Activated CD4-positive, CD25-positive, alpha-beta regulatory T cell (primary cell): ENCODE data around the gene CDKN2B.
A peak's percentile ranks its signal among the peaks of the same experiment; 100 is the strongest.

ENCODE experiments used
- DNase-seq, 4 experiments: peaks; one replicate each; lab custom pipeline; 2025; lab: John Stamatoyannopoulos, UW

Gene CDKN2B

DNA sequence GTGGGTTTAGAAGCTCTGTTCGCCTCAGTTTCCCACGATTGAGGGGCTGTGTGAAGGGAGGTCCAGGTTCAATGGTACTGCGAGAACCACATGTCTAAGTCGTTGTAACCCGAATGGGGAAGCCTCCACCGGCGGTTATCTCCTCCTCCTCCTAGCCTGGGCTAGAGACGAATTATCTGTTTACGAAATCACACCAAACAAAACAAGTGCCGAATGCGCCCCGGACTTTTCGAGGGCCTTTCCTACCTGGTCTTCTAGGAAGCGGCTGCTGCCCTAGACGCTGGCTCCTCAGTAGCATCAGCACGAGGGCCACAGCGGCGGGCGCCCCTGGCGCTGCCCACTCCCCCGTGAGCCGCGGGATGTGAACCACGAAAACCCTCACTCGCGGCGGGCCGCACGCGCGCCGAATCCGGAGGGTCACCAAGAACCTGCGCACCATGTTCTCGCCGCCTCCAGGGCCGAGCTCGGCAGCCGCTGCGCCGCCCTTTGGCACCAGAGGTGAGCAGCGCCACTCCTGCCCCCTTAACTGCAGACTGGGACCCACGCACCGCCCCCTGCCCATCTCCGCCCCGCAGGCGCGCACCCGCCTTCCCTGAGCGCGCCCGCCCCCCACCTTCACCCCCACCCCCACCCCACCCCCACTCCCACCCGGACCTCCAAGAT, 15.1 kb downstream of the CDKN2B start, which contains the start of gene CDKN2A:
Gene CDKN2A (minus strand): TSS at position 500 of the 663 bp plus-strand sequence.
- peak in 3 of 4 experiments; percentile 12 to 32 (median 13) for DNase-seq

DNA sequence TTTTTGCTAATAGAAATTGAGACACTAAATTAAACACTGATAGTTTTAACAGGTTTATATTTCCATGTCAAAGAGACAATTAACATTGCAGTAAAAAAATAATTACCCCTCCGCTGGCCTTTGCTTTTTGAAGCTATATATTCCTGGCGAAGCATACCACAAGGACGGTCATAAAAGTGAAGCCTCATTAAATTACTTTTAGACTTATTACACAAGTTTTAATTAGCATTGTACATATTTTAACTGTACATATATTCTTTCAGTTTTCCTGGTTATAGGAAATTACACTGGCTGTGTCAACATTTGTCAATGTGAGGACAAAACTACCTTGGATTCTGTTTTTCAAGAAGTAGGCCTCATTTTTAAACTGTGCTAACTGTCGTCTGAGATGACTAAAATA, 16.1 kb downstream of the CDKN2B start:
- DNase-seq = no peak

DNA sequence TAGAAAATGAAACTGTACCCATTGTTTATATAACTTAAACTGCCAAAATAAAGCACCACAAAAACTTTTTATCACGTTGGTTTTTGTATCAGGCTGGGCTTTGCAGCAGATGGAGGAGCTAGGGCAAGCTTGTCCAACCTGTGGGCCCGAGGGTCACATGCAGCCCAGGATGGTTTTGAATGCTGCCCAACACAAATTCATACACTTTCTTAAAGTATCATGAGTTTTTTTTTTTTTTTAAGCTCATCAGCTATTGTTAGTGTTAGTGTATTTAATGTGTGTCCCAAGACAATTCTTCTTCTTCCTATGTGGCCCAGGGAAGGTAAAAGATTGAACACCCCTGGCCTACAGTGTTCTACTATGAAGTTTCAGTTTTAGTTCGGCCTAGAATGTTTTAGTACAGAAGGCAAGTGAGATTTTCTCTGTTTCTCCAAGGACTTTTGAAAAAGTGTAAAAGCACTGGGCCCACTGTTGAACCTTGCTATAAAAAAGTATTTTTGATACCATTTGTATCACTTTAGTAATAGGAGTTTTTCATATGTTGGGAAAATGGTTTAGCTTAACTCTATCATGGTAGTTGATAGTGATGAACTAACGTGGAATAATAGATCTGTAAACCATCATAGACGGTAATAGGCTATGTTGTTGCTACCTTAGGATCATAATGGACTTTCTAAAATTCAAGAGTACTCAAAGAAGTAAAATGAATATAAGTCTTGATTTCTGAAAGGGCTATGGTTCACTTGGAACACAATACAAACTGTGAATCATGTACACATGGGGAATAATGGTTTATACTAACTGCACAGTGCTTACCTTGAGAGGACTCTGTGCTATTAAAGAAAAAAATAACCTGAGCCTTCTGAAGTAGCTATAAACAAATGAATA, 17.8 kb downstream of the CDKN2B start:
- no peak for DNase-seq

DNA sequence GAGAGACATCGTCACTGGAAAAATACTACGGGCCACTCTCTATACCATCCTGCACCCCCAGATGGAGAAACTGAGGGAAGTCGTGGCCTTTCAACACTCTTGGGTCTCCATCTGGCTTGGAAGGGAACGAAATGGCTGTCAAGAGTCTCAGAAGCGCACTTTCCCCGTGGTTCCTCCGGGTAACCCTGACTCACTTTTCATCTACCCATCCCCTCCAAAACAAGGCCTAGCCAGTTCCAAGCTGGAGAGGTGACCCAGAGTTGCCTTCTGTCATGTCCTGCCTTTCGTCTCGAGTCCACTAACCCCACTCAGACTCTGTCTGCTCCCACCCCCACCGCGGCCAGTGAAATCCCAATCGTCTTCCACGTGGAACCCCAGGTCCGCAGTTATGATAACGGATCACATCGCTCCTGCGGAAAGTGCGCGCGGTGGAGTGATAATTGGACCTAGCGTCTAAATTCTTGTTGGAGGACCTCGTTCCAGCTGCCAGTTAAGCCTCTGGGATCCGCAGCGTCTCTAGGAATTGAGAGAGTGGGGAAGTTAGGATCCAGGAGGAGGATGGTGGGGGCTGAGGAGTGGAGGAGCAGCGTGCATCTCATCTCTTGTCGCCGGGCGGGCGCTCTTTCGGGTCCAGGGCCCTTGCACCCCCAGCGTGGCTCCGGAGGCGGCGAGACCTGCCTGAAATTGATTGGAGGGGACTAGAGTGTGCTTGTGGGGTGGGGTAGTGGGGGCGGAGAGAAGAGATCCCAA, 19.5 kb downstream of the CDKN2B start:
- no peak for DNase-seq

DNA sequence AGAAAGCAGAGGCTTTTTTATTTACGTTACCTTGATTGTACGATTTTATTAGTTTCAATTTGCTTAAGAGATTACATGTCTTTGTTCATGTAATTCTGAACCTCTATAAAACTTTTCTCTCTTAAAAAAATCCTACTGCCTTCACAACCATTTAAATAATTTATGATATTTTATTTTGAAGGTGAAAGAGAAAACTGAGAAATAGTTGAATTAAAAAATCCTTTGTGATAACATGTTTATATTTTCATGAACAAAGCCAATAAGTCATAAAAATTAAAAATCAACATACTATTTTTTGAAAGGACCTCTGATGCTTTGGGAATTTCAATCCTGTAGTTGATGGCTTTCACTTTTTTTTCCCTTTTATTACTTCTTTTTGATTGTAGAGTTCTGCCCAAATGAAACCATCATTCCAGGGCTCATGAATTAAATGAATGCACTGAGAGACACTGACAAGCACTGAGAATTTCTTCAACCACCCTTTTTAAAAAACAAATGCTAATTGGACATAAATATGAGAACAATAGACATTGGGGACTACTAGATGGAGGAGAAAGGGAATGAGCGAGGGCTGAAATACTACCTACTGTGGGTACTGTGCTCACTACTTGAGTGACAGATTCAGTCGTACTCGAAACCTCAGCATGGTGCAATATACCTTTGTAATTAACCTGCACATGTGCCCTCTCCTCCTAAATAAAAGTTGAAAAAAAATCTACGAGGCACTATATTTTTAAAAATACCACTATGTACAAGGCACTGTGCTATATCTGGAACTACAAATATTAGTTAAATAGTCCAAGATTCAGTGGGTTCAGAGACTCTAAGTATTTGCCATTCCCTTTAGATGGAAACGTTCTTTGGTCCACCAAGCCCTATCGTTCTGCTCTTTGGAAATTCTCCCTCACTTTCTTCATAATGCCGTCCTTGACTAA, 20.8 kb downstream of the CDKN2B start:
- no peak for DNase-seq

DNA sequence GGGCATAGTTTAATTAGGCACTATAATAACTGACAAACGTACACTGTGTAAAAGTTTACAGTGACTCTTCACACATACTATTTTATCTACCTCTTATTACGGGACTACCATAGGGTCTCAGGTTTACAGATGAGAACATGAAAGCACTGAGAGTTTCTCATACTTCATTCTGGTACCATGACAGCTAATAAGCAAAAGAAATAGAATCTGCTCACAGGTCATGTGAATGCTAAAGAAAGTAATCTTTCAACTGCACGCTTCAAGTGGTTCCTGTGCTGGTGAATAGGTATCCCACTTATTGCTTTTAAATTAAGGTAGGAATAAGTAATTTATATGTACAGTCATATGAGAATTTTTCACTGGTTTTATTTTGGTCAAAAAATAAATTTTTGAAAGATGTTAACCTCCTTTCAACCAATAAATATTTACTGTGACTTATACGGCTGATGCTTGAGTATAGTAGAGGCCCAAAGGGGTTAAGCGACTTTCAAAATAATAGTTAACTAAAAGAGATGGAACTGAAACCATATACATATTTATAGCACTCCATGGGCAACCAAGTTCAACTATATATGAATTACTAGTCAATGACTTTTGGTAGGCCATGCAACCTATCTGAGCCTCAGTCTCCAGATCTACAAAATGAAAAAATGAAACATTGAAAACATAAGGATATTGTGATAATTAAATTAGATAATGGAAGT, 23.0 kb downstream of the CDKN2B start:
- no peak for DNase-seq

DNA sequence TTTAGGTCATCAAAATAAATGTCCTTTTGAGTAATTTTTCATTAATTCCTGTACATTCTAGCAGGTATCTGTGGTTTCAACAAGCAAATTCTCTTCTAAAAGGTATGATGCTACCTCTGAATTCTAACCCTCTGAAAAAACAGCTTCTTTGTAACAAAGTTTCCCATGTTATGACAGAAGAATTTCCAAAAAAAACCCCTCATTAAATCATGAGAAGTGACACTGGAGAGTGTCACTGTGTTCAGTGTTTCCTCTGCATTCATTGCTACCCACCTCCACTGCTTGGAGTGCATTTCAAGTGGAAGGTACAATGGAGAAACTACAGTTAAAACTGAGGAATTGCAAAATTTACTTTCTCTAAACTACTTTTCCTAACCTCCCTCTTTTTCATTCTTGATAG, 25.0 kb downstream of the CDKN2B start:
- DNase-seq = no peak

DNA sequence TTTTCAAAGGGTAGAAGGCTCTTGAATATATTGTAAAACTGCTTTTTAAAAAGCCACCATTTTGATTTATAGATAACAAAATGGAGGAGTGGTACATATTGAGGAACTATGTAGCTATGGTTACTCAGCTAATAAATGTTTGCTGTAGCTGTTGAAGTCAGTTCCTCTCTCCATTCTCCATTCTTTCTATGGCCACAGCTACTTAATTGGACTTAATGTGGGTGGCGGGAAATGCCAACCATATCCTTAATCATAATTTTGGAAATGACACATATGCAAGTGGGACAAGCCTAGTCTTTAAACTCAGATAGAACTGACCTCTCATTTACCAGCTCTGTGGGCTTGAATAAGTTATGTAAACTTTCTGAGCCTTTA, 25.6 kb downstream of the CDKN2B start:
- no peak for DNase-seq

DNA sequence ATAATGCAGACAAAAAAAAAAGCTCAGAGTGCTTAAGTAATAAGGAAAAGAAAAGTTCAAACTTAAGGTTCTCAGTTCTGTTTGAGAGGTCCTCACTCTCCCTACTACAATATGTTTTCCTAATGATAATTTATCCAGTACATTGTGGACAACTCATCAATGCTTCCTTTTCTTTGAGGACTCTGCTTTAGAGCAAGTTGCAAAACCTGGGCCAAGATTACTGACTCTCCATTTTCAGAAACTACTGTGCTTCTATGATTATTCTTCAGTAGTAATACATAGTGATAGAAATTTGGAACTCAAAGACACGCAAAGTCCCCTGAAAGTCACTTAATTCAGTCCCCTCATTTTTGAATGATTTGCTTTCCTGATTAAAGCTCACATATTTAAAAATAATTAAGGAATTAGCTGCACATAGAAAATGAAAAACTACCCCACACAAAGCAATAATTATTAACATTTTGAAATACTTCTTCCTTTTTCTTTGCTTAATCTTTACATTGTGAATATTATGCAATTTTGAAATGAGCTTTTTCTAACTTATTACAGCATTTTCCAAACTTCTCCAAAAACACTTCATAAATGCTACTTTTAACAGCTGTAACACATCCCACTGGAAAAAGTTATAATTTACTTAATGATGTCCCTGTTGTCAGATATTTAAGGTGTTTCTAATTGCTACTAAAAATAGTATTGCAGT, 26.1 kb downstream of the CDKN2B start:
- DNase-seq = no peak

DNA sequence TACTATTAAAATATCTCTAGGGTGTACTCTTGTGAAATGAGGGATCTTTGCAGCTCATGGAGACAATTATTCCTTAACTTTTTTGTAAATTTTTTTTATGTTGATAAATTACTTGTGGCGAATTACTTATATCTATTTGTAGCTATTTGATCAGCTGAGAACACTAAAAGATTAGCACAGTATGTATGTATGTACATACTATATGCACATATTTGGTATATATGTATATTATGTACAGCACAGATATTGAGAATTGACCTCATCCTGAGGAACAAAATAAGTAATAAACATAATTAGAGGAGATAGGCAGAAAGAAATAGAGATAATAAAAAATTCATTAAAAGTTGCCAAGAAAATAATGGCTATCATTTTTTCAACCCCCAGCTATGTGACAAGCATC, 26.7 kb downstream of the CDKN2B start:
- no peak for DNase-seq

DNA sequence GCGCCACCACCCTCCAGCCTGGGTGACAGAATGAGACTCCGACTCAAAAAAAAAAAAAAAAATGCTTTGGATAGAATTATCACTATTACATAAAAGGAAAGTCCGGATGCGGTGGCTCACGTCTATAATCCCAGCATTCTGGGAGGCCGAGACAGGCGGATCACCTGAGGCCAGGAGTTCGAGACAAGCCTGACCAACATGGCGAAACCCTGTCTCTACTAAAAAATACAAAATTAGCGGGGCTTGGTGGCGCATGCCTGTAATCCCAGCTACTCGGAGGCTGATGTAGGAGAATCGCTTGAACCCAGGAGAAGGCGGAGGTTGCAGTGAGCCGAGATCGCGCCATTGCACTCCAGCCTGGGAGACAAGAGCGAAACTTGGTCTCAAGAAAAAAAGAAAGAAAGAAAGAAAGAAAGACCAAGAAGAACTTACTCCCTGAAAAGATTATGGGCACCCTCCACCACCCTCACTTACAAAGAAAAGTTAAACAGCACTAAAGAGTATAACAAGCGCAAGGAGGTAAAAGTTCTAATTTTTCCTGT, 32.7 kb downstream of the CDKN2B start:
- no peak for DNase-seq

DNA sequence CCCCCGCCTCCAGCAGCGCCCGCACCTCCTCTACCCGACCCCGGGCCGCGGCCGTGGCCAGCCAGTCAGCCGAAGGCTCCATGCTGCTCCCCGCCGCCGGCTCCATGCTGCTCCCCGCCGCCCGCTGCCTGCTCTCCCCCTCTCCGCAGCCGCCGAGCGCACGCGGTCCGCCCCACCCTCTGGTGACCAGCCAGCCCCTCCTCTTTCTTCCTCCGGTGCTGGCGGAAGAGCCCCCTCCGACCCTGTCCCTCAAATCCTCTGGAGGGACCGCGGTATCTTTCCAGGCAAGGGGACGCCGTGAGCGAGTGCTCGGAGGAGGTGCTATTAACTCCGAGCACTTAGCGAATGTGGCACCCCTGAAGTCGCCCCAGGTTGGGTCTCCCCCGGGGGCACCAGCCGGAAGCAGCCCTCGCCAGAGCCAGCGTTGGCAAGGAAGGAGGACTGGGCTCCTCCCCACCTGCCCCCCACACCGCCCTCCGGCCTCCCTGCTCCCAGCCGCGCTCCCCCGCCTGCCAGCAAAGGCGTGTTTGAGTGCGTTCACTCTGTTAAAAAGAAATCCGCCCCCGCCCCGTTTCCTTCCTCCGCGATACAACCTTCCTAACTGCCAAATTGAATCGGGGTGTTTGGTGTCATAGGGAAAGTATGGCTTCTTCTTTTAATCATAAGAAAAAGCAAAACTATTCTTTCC, 34.2 kb downstream of the CDKN2B start:
- no peak for DNase-seq

DNA sequence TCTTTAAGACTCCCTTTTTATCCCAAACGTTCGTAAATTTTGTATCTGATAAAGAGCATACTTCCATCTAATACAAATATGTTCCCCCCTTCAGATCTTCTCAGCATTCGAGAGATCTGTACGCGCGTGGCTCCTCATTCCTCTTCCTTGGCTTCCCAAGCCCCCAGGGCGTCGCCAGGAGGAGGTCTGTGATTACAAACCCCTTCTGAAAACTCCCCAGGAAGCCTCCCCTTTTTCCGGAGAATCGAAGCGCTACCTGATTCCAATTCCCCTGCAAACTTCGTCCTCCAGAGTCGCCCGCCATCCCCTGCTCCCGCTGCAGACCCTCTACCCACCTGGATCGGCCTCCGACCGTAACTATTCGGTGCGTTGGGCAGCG, 34.8 kb downstream of the CDKN2B start:
- DNase-seq = no peak

DNA sequence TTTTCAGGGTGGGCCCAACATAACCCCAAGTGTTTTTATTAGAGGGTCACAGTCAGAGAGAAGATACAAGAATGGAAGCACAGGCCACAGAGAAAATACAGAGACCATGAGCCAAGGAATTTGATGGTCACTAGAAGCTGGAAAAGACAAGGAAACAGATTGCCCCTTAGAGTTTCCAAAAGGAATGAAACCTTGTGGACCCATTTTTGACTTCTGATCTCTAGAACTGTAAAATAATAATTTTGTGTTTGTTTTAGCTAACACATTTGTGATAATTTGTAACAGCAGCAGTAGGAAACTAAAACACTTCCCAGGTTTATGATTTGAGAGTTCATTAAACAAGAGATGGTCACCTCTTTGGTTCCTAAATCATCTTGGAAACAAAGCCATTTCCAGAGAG, 36.7 kb downstream of the CDKN2B start:
- no peak for DNase-seq

DNA sequence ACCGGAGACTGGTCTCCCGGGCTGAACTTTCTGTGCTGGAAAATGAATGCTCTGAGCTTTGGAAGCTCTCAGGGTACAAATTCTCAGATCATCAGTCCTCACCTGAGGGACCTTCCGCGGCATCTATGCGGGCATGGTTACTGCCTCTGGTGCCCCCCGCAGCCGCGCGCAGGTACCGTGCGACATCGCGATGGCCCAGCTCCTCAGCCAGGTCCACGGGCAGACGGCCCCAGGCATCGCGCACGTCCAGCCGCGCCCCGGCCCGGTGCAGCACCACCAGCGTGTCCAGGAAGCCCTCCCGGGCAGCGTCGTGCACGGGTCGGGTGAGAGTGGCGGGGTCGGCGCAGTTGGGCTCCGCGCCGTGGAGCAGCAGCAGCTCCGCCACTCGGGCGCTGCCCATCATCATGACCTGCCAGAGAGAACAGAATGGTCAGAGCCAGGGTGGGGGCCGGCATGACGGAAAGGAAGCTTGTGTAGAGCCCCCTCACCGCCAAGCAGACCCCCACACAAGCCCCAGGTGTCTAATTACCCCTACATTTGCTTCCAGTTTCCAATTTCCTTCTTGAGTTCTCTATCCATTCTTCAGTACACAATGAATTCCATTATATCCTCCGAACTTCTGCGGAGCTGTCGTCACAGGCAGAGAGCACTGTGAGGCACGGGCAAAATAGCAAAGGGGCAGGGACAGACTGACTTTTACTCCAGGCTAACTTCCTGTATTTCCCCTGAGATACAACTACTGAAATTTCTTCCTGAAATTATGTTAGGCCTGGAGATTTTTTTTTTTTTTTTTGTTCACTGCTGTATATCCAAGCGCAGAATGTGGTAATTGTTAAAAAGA, 38.1 kb downstream of the CDKN2B start:
- DNase-seq = no peak

DNA sequence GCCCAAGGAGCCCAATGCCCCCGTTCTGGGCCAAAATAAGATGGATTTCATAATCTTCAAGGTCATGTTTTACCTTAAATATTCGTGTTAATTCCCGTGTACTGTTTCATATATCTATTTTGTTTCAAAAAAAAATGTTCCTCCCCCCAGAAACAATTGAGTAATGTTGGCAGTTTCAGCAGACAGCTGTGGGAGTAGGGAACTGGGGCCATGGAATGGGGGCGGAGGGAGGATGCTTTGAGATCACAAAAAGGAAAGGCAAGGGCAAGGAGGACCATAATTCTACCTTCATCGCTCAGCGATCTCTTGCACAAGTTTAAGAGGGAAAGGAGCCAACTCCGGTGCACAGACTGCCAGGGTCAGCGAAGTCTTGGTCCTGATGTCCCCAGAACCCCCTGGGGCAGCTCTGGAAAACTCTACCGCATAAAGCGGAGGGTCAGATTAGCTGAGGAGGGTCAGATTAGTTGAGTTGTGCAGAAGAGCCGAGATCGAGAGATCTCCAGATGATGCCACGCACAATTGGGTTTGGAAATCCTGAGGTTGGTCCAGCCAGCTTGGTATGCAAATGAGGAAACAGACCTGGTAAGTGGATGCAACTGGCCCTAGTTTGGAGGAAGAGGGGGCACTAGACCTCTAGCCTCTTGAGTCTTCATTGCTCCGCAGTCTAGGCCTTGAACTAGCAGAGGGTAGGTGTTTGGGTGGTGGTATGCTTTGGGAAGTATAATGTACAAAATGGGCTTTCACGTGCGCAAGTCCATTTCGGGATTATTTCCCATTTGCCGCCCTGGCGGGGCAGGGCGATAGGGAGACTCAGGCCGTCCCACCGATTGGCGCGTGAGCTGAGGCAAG, 38.9 kb downstream of the CDKN2B start:
- DNase-seq = no peak
